GM12878 (cell line): ENCODE measurements around the gene PPP1R3G. TPM values are rescaled to one million over a fixed set of nuclear protein-coding genes. Genes with fewer than 3 reads are reported as not detected.
"Not testable (repeated sequence)": the region's sequence is repeated elsewhere in the genome, so short reads cannot be mapped to it uniquely, and the experiment has no call there.

Experiments used
- ATAC-seq: fragments of 200-7000 bp; cut with Tn5 transposase; 3 replicates; pipeline ENCODE4 v1.9.1; 2020; ENCODE audit warnings: mild to moderate bottlenecking, moderate library complexity
- BruUV-seq: library from RNA; stranded (reverse); fragments of 400-500 nt; replicated peaks from 2 replicates; lab custom pipeline; 2021; lab: Mats Ljungman, UMichigan
- CTCF ChIA-PET: fragments of 300-600 bp; sonication (Branson Sonifier 250); formaldehyde crosslinking; extraction: SDS; loops from one replicate; lab custom pipeline; 2021; ENCODE audit warnings: inconsistent platforms; lab: Yijun Ruan, JAX
- POLR2A ChIA-PET: fragments of 350-600 bp; formaldehyde crosslinking; extraction: SDS; loops from one replicate; lab custom pipeline; 2021; ENCODE audit warnings: inconsistent platforms; lab: Charles Lee
- RAD21 ChIA-PET: fragments of 300-600 bp; sonication (Branson Sonifier 250); formaldehyde crosslinking; loops from one replicate; lab custom pipeline; 2023; ENCODE audit warnings: antibody characterized with exemption; ENCODE audit not compliant: unreplicated experiment; lab: Charles Lee
- SMC1A ChIA-PET: fragments of 300-600 bp; sonication (Branson Sonifier 250); formaldehyde crosslinking; loops from one replicate; lab custom pipeline; 2023; ENCODE audit not compliant: unreplicated experiment, uncharacterized antibody; lab: Charles Lee
- DNase-seq: peaks from one replicate; pipeline ENCODE4 v3.0.0-alpha.2; 2011; ENCODE audit warnings: low read depth, low spot score
- FAIRE-seq: peaks from 3 replicates; lab custom pipeline; 2011; peaks lifted over from hg19 to GRCh38; lab: Jason Lieb, UNC
- H2AFZ ChIP-seq: 2 replicates; pipeline ENCODE4 v1.6.0; 2011; ENCODE audit warnings: low read depth, low read length, control low read depth; ENCODE audit not compliant: control insufficient read depth
- H3K27ac ChIP-seq: 2 replicates; pipeline ENCODE4 v1.5.1; 2011; ENCODE audit warnings: control low read depth; ENCODE audit not compliant: control insufficient read depth, insufficient read depth
- H3K27me3 ChIP-seq, 2 experiments: replicated peaks in 1 of 2; 2 replicates each; pipeline versions ENCODE4 v1.6.0 to v1.6.1; 2011; ENCODE audit warnings: low read length in 1 of 2; ENCODE audit not compliant: control insufficient read depth in 2 of 2, insufficient read depth in 2 of 2
- H3K36me3 ChIP-seq, 2 experiments: 2 replicates each; pipeline ENCODE4 v1.5.1; 2011; ENCODE audit warnings: low read length in 1 of 2; ENCODE audit not compliant: control insufficient read depth in 2 of 2, insufficient read depth in 2 of 2
- H3K4me1 ChIP-seq: 2 replicates; pipeline ENCODE4 v1.6.1; 2011; ENCODE audit warnings: mild to moderate bottlenecking, low read length, moderate library complexity, mixed read lengths; ENCODE audit not compliant: control insufficient read depth, insufficient read depth
- H3K4me2 ChIP-seq: 2 replicates; pipeline ENCODE4 v1.6.0; 2011; ENCODE audit warnings: control low read depth; ENCODE audit not compliant: control insufficient read depth, insufficient read depth
- H3K4me3 ChIP-seq: fragments of 200-600 bp; sonication (generic); 2 replicates; pipeline ENCODE4 v1.5.1; 2016
- H3K79me2 ChIP-seq: 2 replicates; pipeline ENCODE4 v1.6.0; 2011; ENCODE audit warnings: low read length; ENCODE audit not compliant: control insufficient read depth, insufficient read depth
- H3K9ac ChIP-seq: 2 replicates; pipeline ENCODE4 v1.8.0; 2011; ENCODE audit warnings: low read length, control low read depth, mixed read lengths; ENCODE audit not compliant: control insufficient read depth, insufficient read depth
- H3K9me3 ChIP-seq: replicated peaks from 3 replicates; pipeline ENCODE4 v1.5.1; 2011; ENCODE audit warnings: mild to moderate bottlenecking, low read length; ENCODE audit not compliant: control insufficient read depth, insufficient read depth
- H4K20me1 ChIP-seq: 2 replicates; pipeline ENCODE4 v1.6.0; 2011; ENCODE audit not compliant: control insufficient read depth, insufficient read depth
- CBFB ChIP-seq: IDR thresholded peaks from 2 replicates; pipeline ENCODE4 v1.6.1; 2016; ENCODE audit warnings: antibody characterized with exemption, low read depth
- FOXK2 ChIP-seq: fragments of 450-650 bp; IDR thresholded peaks from 2 replicates; pipeline ENCODE4 v1.6.1; 2017; ENCODE audit warnings: mild to moderate bottlenecking, moderate library complexity
- SMC3 ChIP-seq: IDR thresholded peaks from 2 replicates; pipeline ENCODE4 v1.6.1; 2011; ENCODE audit warnings: low read length, improper control_type of control experiment, borderline replicate concordance
- TARDBP ChIP-seq: IDR thresholded peaks from 2 replicates; pipeline ENCODE4 v1.6.1; 2016; ENCODE audit warnings: borderline replicate concordance
- TCF7 ChIP-seq: IDR thresholded peaks from 2 replicates; pipeline ENCODE4 v1.6.1; 2014; ENCODE audit warnings: antibody characterized with exemption, borderline replicate concordance
- WGBS: methylation state at CpG from one replicate; pipeline ENCODE4 v1.1.6; 2016; ENCODE audit warnings: low lambda C conversion rate; ENCODE audit not compliant: insufficient replicate concordance, insufficient coverage; ENCODE audit errors: missing lambda C conversion rate; 5-methylcytosine and 5-hydroxymethylcytosine counted together
- in situ Hi-C: fragments of 300-500 bp; cut with MboI; formaldehyde crosslinking; loops from 9 replicates; pipeline ENCODE4 v1.14.3; 2018; ENCODE audit warnings: mixed read lengths
- intact Hi-C: fragments of 100-400 bp; cut with micrococcal nuclease; formaldehyde crosslinking; loops from one replicate; pipeline ENCODE4 v1.14.2; 2022; ENCODE audit not compliant: unreplicated experiment
- polyA plus RNA-seq, 11 experiments: library from polyadenylated mRNA; depleted of rRNA in 4 of 11; unstranded in 6 of 11; stranded (reverse) in 5 of 11; fragments of >200 nt; fragmentation: Nextera tagmentation in 4 of 11; fragmentation: Illumina TruSeq in 1 of 11; extraction: Ambion mirVana in 4 of 11; extraction: Trizol in 1 of 11; gene quantifications; 1 replicate in 1 of 11; 2 replicates in 10 of 11; pipeline versions ENCODE4 v1.2.1 to v1.2.3, GENCODE V29; 2011 to 2016; ENCODE audit warnings: inconsistent platforms in 2 of 11, missing spikeins in 2 of 11, low read depth in 1 of 11
- total RNA-seq, 4 experiments: library from RNA; depleted of rRNA in 3 of 4; stranded (reverse); fragments of >200 nt in 3 of 4; fragmentation: Illumina TruSeq in 1 of 4; extraction: Trizol in 1 of 4; gene quantifications; 2 replicates each; pipeline versions ENCODE4 v1.2.1 to v1.2.3, GENCODE V29; 2013 to 2021

PPP1R3G gene
- total and polyA plus RNA-seq, 10 of the 15 experiments (the other 5 are each of a cell fraction or from before 2014, with no cell fraction given), result 0.01 to 0.10 (median 0.04) TPM; not detected in 4

- ATAC-seq (no peak), DNase-seq (no peak), FAIRE-seq (no peak)
- no peak for TF ChIP-seq TARDBP
- TF ChIP-seq CBFB, result no peak
- TF ChIP-seq SMC3, result no peak
- no peak for TF ChIP-seq FOXK2
- no peak for TF ChIP-seq TCF7
- 82% methylated on average over 11 of the region's 11 CpGs for WGBS
- no TSS peak for BruUV-seq
- ChIA-PET CTCF (no interaction called here), RAD21 (no interaction called here), SMC1A (no interaction called here), POLR2A (interaction anchor here (0.7 kb wide), 1 partner anchor 44 kb away, joined by 7 read pairs; no protein-coding TSS in a partner anchor)
- in situ Hi-C loops (no loop called here), intact Hi-C loops (loop anchor here (5.0 kb wide), 1 partner anchor 73 kb away; no protein-coding TSS in a partner anchor)
- no peaks in the 10 kb centered on the region; a peak in 1 of 4 replicates for H3K27me3 ChIP-seq
- no peaks in the 10 kb centered on the region for H3K79me2 ChIP-seq
- no peak overlapping the region for H2AFZ ChIP-seq
- H3K36me3 ChIP-seq, result no peaks in the 10 kb centered on the region
- H3K4me1 ChIP-seq, result no peaks in the 10 kb centered on the region
- no peaks in the 10 kb centered on the region for H4K20me1 ChIP-seq
- no peak overlapping the region for H3K4me3 ChIP-seq
- H3K4me2 ChIP-seq, result no peak overlapping the region
- no peak overlapping the region for H3K27ac ChIP-seq
- H3K9me3 ChIP-seq, result no peaks in the 10 kb centered on the region; the same call in 1 of the 3 replicates
- H3K9ac ChIP-seq, result no peak overlapping the region
Observed at GRCh38 chr6:5059036-5059896, 25.9 kb upstream of the PPP1R3G start.

- H4K20me1 ChIP-seq, FAIRE-seq, POLR2A ChIA-PET, H3K4me3 ChIP-seq, SMC1A ChIA-PET, CTCF ChIA-PET, intact Hi-C loops, BruUV-seq, in situ Hi-C loops, H3K4me2 ChIP-seq, H3K79me2 ChIP-seq, RAD21 ChIA-PET, H3K27me3 ChIP-seq, DNase-seq, H3K36me3 ChIP-seq, H3K9me3 ChIP-seq, H3K4me1 ChIP-seq, H3K9ac ChIP-seq, ATAC-seq, H2AFZ ChIP-seq, H3K27ac ChIP-seq: not testable (repeated sequence)
- 74% methylated on average over 9 of the region's 9 CpGs for WGBS
Observed at GRCh38 chr6:5060439-5060838, 24.7 kb upstream of the PPP1R3G start.
